ENCODE measurements around the gene RIPOR3.

Gene RIPOR3, protein sequence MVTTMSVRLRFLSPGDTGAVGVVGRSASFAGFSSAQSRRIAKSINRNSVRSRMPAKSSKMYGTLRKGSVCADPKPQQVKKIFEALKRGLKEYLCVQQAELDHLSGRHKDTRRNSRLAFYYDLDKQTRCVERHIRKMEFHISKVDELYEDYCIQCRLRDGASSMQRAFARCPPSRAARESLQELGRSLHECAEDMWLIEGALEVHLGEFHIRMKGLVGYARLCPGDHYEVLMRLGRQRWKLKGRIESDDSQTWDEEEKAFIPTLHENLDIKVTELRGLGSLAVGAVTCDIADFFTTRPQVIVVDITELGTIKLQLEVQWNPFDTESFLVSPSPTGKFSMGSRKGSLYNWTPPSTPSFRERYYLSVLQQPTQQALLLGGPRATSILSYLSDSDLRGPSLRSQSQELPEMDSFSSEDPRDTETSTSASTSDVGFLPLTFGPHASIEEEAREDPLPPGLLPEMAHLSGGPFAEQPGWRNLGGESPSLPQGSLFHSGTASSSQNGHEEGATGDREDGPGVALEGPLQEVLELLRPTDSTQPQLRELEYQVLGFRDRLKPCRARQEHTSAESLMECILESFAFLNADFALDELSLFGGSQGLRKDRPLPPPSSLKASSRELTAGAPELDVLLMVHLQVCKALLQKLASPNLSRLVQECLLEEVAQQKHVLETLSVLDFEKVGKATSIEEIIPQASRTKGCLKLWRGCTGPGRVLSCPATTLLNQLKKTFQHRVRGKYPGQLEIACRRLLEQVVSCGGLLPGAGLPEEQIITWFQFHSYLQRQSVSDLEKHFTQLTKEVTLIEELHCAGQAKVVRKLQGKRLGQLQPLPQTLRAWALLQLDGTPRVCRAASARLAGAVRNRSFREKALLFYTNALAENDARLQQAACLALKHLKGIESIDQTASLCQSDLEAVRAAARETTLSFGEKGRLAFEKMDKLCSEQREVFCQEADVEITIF

GRCh38 chr20:50690650-50691572 lies at the start of gene RIPOR3:
RIPOR3 (minus strand) TSS chr20:50691542; CDS start chr20:50691128, 414 bp downstream.
- no peak for DNase-seq

- no peak for DNase-seq
These were observed 46.0 kb upstream of the RIPOR3 start for GRCh38 chr20:50737352-50737751.

DNA sequence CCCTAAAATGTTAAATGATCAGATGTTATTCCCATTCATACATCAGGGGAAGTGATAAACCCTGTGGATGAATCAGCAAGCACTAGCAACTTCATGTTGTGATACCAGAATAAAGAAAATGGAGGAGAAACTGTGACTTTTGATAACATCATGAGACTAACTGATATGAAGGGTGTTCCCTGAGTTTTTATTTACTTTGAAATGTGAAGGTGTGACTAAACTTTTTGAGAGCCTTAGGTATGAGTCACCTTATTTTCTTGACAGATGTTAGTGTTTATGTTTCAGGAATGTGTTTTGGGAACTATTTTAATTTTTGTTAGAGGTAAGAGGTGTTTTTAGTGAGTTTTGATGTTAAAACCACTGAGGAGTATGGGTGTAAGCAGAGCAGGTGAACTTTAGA lies 44.5 kb upstream of the RIPOR3 start:
- no peak for DNase-seq

DNA sequence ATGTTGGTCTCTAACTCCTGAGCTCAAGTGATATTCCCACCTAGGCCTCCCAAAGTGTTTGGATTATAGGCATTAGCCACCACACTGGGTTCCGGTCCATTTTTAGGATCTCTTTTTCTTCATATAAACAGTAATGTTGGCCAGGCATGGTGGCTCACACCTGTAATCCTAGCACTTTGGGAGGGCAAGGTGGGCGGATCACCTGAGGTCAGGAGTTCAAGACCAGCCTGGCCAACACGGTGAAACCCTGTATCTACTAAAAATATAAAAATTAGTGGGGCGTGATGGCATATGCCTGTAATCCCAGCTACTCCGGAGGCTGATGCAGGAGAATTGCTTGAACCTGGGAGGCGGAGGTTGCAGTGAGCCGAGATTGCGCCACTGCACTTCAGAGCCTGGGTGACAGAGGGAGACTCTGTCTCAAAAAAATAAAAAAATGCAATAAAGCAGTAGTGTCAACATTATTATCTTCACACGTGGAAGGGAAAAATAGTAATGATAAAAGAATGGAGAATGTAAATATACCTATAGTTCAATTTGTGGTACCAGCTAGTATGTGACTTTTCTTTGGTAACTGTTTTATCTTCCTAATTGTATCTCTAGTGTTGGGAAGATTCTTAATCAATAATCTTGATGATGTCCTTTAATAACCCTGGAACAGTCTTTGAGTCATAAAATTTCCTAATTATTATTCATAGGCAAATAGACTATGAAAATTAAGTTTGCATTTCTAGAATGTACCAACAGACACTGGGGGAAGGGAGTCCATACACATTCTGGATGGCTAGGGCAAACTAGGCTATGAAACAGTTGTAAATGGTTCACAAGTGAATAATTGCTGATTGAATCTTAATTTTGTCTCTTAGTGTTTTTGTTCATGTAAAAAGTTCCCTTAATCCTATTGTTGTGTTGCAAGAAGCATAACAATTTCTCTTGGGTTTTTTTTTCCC lies 43.7 kb upstream of the RIPOR3 start:
- DNase-seq, result no peak

GRCh38 chr20:50733644-50734349 lies 42.5 kb upstream of the RIPOR3 start:
- no peak for DNase-seq

- DNase-seq, result no peak
These were observed 40.8 kb upstream of the RIPOR3 start for GRCh38 chr20:50731930-50732690.

- peak; percentile 100 for DNase-seq
These were observed 40.0 kb upstream of the RIPOR3 start, which contains the start of gene PARD6B for GRCh38 chr20:50731055-50731929. PARD6B (plus strand) TSS chr20:50731580; CDS start chr20:50731787, 207 bp downstream.

GRCh38 chr20:50730765-50731054 lies 39.4 kb upstream of the RIPOR3 start:
- no peak for DNase-seq

DNA sequence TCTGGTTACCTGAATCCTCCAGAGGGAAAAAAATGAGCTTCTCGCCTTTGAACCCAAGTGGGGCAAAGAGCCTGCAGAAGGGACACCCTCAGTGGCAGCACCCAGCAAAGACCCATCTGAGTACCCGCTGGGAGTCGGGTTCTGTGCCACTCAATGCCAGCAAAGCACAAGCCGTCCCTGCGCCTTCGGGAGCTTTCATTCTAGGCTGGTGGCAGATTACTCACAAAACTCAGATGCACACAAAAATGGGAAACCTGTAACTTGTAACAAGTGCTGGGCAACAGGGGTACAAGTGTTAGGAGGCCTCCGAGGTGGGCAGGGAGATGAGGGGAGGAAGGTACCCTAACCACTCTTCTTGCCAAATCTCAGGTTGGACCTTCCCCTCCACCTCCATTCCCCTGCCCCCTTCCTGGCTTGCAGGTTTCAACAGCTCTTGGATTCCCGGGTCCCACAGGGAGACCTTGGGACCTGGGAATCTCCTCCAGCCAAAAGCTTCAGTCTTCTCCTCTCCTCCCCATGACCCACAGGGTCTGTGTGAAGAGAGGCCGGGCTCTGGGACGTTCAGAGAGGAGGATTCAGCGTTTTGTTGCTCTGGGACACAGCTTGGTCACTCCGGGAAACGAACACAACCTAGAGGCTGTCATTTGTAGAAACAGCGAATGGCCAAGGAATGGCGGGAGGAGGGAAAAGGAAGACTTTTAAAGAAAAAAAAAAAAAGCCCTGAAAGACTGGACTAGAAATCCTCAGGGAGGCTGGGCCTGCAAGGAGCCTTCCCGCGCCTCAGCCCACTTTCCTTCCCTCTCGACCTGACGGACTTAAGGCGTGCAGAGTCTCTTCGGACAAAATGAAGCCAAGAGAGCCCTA lies 38.8 kb upstream of the RIPOR3 start:
- no peak for DNase-seq

- no peak for DNase-seq
These were observed 37.9 kb upstream of the RIPOR3 start for GRCh38 chr20:50728981-50729874.

- DNase-seq, result no peak
These were observed 37.2 kb upstream of the RIPOR3 start for GRCh38 chr20:50728486-50728980.

DNA sequence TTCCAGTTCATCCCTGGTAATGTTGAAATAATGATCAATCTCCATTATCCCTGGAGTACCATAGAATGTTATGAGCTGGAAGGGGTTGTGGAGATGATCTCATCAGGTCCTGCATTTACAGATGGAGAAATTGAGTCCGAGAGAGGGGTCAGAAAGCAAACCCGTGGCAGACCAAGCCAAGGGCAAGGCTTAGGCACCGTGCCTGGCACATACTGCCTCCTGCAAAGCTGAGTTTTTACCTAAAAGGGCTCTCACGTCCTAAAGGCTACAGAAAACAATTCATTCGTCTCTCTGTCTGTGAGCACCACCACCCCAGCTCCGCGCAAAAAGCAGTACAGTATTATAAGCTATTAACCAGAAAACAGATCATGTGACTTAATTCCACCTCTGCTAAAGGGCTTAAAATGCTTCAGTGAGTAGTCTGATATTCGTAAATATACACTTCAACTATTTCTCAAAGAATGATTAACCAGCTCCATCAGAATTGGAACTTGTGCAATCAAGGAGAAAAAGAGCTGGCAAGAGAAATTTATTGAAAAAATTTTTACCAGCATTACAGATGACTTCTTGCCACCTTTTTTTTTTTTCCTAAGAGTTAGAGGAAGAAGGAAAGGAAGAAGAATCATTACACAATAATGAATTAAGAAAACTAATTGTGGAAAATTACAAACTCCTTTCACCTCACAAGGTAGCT lies 36.6 kb upstream of the RIPOR3 start:
- no peak for DNase-seq

GRCh38 chr20:50726955-50727791 lies 35.8 kb upstream of the RIPOR3 start:
- no peak for DNase-seq

- no peak for DNase-seq
These were observed 34.3 kb upstream of the RIPOR3 start for GRCh38 chr20:50725724-50726005.
